Natural killer cell treated with Interleukin-12 subunit alpha and Interleukin-12 subunit beta and Interleukin-15 and Interleukin-18, amount 100 ng/mL, for 72 hours (primary cell): Measurements from ENCODE around the gene MEOX1. TPM values are rescaled to one million over a fixed set of nuclear protein-coding genes. Genes with fewer than 3 reads are reported as not detected.
"Not testable (repeated sequence)": the region's sequence is repeated elsewhere in the genome, so short reads cannot be mapped to it uniquely, and the experiment has no call there.

Experiments used
- ATAC-seq, 2 donors: fragments of 150-1000 bp; cut with Tn5 transposase in 1 of 2; sonication (Bioruptor Pico), chemical (Tn5 transposase) in 1 of 2; 2 replicates each; pipeline ENCODE4 v1.10.0; 2021
- DNase-seq: peaks from one replicate; pipeline ENCODE4 v3.0.0; 2022; ENCODE audit warnings: low spot score
- H3K27ac Mint-ChIP-seq, 2 donors: 1 replicate in 1 of 2; 2 replicates in 1 of 2; pipeline ENCODE4 v1.8.0; 2022; ENCODE audit warnings: mixed read lengths in 2 of 2, mild to moderate bottlenecking in 1 of 2, moderate library complexity in 1 of 2
- H3K27me3 Mint-ChIP-seq, 2 donors: 1 replicate in 1 of 2; 2 replicates in 1 of 2; pipeline ENCODE4 v1.8.0; 2022; ENCODE audit warnings: mixed read lengths in 2 of 2
- H3K36me3 Mint-ChIP-seq: one replicate; pipeline ENCODE4 v1.8.0; 2022; ENCODE audit warnings: mixed read lengths
- H3K4me1 Mint-ChIP-seq, 2 donors: 1 replicate in 1 of 2; 2 replicates in 1 of 2; pipeline ENCODE4 v1.8.0; 2022; ENCODE audit warnings: low read depth in 2 of 2, mixed read lengths in 2 of 2, mild to moderate bottlenecking in 1 of 2
- H3K4me3 Mint-ChIP-seq: one replicate; pipeline ENCODE4 v1.8.0; 2022; ENCODE audit warnings: mixed read lengths
- H3K9me3 Mint-ChIP-seq: 2 replicates; pipeline ENCODE4 v1.8.0; 2022; ENCODE audit warnings: mixed read lengths
- total RNA-seq, 2 donors: library from RNA; stranded (reverse); gene quantifications; one replicate each; pipeline ENCODE4 v1.2.3, GENCODE V29; 2022

Gene MEOX1
- total RNA-seq, 2 donors from 2014 or later = not detected

- Mint-ChIP-seq H3K4me1 (no peaks in the 10 kb centered on the region), H3K36me3 (no peaks in the 10 kb centered on the region), H3K27ac (no peak overlapping the region), H3K4me3 (no peak overlapping the region), H3K9me3 (no peaks in the 10 kb centered on the region), H3K27me3 (peaks cover 3 to 5% of the 10 kb centered on the region in 2 donors)
- DNase-seq = no peak
- no peak for ATAC-seq
Observed at GRCh38 chr17:43615330-43616028, 46.2 kb downstream of the MEOX1 start.

DNA sequence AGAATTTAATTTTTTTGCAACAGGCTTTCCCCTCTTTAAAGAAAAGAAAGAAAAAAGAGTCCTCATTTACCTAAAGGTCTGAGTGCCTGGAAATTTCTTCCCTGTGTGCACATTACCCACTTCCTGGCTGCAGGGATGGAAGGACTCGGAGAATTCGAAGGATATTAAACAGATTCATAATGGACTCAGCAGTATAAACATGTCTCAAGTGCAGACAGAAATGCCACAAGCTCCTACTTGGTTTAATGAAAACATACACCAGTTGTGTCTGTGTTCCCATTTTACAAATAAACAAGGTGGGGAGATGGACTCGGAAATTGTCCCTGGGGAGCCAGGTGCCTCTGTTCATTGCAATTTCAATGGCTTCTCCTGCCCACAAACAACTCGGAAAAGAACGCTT lies 47.2 kb downstream of the MEOX1 start:
- ATAC-seq (no peak), DNase-seq (no peak)
- Mint-ChIP-seq H3K4me3 (no peak overlapping the region), H3K4me1 (peaks cover 0 to under 1% of the 10 kb centered on the region in 2 donors), H3K9me3 (no peaks in the 10 kb centered on the region), H3K27ac (no peak overlapping the region), H3K36me3 (no peaks in the 10 kb centered on the region), H3K27me3 (peaks cover 4 to 5% of the 10 kb centered on the region in 2 donors)

DNA sequence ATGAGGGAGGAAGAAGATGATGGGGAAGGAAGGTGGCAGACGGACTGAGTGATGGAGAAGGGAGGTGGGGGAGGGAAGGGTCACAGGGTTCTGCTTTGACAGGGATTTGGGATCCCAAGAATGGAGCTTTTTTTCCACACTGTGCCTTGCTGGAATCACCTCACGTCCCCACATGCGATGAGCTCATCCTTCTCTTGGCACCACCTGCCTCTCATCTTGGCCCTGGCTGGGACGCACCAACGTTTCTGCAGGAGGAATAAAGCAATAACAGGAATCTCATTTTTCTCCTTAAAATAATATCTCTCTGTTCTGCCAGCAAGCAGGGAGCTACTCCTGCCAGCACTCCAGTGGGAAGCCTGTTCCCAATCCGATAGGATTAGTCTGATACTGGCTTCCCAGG lies 47.8 kb downstream of the MEOX1 start:
- no peaks in the 10 kb centered on the region for H3K36me3 Mint-ChIP-seq
- H3K9me3 Mint-ChIP-seq = no peaks in the 10 kb centered on the region
- DNase-seq (no peak), ATAC-seq (no peak)
- no peak overlapping the region for H3K27ac Mint-ChIP-seq
- H3K4me3 Mint-ChIP-seq = no peak overlapping the region
- peaks cover 0 to 2% of the 10 kb centered on the region in 2 donors for H3K4me1 Mint-ChIP-seq
- peaks cover 5 to 6% of the 10 kb centered on the region in 2 donors for H3K27me3 Mint-ChIP-seq

- Mint-ChIP-seq H3K4me1 (peaks cover 0 to 2% of the 10 kb centered on the region in 2 donors), H3K36me3 (no peaks in the 10 kb centered on the region), H3K27ac (no peak overlapping the region), H3K27me3 (peaks cover 5 to 6% of the 10 kb centered on the region in 2 donors), H3K9me3 (no peaks in the 10 kb centered on the region), H3K4me3 (no peak overlapping the region)
- DNase-seq (no peak), ATAC-seq (no peak)
Observed at GRCh38 chr17:43612515-43612914, 49.2 kb downstream of the MEOX1 start.

DNA sequence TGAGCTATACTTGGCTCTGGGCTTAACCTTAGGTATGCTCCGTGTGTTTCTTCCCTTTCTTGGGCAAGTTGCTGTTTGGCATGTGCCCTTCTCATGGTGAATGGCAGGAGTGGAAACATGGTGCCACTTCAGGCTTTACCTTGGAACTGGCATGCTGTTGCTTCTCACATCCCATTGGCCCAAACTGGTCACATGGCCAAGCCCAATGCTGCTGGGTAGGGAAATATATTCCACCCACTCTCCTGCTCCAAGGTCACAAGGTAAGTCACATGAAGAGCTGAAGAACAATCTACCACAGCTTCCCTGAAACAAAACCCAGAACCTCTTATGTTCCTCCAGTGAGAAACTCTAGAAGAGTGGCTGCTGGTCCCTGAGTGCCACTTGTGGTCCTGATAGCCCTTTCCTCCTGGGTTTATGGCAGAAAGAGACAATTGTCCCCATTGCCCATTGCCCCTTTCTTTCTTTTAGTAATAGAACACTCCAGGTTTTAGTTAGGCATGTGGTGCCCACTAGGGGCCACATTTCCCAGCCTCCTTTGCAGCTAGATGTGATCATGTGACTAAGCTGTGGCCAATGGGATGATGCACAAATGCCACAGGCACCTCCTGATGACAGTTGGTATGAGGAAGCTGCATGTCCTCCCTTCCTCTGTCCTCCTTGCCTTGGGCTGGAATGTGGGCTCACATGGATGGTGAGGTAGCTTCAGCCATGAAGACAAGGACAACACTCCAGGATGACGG lies 50.3 kb downstream of the MEOX1 start:
- DNase-seq (no peak), ATAC-seq (no peak)
- no peaks in the 10 kb centered on the region for H3K36me3 Mint-ChIP-seq
- H3K4me3 Mint-ChIP-seq = no peak overlapping the region
- H3K27me3 Mint-ChIP-seq = peaks cover 5 to 6% of the 10 kb centered on the region in 2 donors
- H3K27ac Mint-ChIP-seq = no peak overlapping the region
- H3K4me1 Mint-ChIP-seq = peaks cover 0 to 2% of the 10 kb centered on the region in 2 donors
- no peaks in the 10 kb centered on the region for H3K9me3 Mint-ChIP-seq

GRCh38 chr17:43609613-43610385 lies 51.9 kb downstream of the MEOX1 start:
- Mint-ChIP-seq H3K27me3 (peaks cover 5 to 8% of the 10 kb centered on the region in 2 donors), H3K4me3 (no peak overlapping the region), H3K36me3 (no peaks in the 10 kb centered on the region), H3K4me1 (peaks cover 0 to 2% of the 10 kb centered on the region in 2 donors), H3K9me3 (no peaks in the 10 kb centered on the region), H3K27ac (no peak overlapping the region)
- ATAC-seq (no peak), DNase-seq (no peak)

DNA sequence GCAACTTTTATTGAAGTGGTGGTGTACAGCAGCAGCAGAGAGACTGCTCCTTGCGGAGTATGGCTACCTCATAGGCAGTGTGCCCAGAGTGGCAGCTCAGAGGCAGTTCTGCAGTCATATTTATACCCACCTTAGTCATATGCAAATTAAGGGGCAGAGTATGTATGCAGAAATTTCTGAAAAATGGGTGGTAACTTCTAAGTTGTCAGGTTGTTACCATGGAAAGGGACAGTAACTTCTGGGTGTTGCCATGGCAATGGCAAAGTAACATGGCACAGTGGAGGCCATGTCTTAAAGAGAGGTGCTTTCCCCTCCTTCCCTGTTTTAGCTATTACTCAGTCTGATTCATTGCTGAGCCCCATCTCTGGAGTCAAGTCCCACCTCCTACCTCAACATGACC lies 53.4 kb downstream of the MEOX1 start:
- H3K9me3 Mint-ChIP-seq = no peaks in the 10 kb centered on the region
- H3K4me3 Mint-ChIP-seq = no peak overlapping the region
- DNase-seq = no peak
- ATAC-seq = peak; percentile 84 to 91
- H3K4me1 Mint-ChIP-seq = peaks cover 0 to 2% of the 10 kb centered on the region in 2 donors
- peaks cover 5 to 8% of the 10 kb centered on the region in 2 donors for H3K27me3 Mint-ChIP-seq
- H3K36me3 Mint-ChIP-seq = no peaks in the 10 kb centered on the region
- no peak overlapping the region for H3K27ac Mint-ChIP-seq

- H3K27me3 Mint-ChIP-seq = peaks cover 6 to 7% of the 10 kb centered on the region in 2 donors
- H3K4me3 Mint-ChIP-seq = no peak overlapping the region
- H3K36me3 Mint-ChIP-seq = no peaks in the 10 kb centered on the region
- peaks cover 0 to 2% of the 10 kb centered on the region in 2 donors for H3K4me1 Mint-ChIP-seq
- no peaks in the 10 kb centered on the region for H3K9me3 Mint-ChIP-seq
- no peak for DNase-seq
- H3K27ac Mint-ChIP-seq = no peak overlapping the region
- no peak for ATAC-seq
Observed at GRCh38 chr17:43604549-43604948, 57.2 kb downstream of the MEOX1 start.

DNA sequence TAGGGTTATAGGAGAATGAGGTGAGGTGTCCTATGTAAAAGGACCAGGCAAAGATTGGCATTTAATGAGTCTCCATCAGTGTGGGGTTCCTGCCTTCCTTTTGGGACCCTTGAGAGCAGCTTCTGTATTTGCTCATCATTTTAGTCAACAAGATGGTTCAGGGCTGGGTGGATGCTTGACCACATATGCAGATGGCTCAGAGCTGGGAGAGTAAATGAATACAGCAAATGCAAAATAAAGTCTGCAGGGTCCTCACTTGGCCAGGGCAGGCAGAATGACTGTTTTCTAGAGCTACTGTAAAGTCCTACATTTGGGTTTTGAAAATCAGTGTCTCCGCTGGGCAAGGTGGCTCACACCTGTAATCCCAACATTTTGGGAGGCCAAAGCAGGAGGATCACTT lies 58.4 kb downstream of the MEOX1 start:
- no peak overlapping the region for H3K4me3 Mint-ChIP-seq
- ATAC-seq (no peak), DNase-seq (no peak)
- no peaks in the 10 kb centered on the region for H3K4me1 Mint-ChIP-seq
- no peaks in the 10 kb centered on the region for H3K36me3 Mint-ChIP-seq
- H3K9me3 Mint-ChIP-seq = no peaks in the 10 kb centered on the region
- no peak overlapping the region for H3K27ac Mint-ChIP-seq
- peaks cover 4 to 7% of the 10 kb centered on the region in 2 donors for H3K27me3 Mint-ChIP-seq

GRCh38 chr17:43602556-43602955 lies 59.2 kb downstream of the MEOX1 start:
- not testable (repeated sequence) for H3K4me1 Mint-ChIP-seq, H3K36me3 Mint-ChIP-seq, DNase-seq, H3K27ac Mint-ChIP-seq, ATAC-seq, H3K27me3 Mint-ChIP-seq, H3K4me3 Mint-ChIP-seq, H3K9me3 Mint-ChIP-seq

DNA sequence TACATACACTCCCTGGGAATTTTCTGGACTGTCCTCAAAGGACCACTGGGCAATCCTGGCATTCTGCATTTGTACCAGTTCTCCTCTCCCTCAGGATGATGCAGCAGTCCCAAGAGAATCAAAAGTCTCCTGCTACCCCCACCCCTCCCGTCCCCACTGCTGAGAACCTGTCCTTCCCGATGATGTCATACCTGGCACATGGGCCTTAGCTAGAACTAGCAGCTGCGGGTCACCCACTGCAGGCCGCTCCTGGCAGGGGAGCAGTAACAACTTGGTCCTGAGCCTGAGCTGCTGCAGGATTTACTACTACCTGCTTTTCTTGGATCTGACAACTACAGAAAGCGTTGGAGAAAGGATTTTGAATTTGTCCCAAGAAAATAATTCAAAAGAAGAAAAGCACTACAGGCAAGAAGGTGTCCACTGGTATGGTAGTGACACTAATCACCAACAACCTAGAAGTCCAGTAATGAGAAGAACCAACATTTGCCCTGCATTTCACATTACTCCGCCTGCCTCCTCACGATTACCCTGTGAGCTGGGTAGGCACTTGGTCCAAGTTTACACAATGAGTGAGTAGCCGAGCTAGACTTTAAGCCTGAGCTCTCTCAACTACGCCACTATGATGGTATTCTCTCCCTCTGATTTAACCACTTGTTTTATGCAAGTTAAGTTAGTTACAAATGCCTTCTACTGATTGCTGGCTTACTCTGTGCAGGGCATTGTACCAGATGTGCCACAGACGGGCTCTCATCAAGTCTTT lies 60.3 kb downstream of the MEOX1 start:
- Mint-ChIP-seq H3K9me3 (no peaks in the 10 kb centered on the region), H3K4me3 (no peak overlapping the region), H3K36me3 (no peaks in the 10 kb centered on the region), H3K27ac (no peak overlapping the region), H3K27me3 (peaks cover 4 to 7% of the 10 kb centered on the region in 2 donors), H3K4me1 (no peaks in the 10 kb centered on the region)
- ATAC-seq (peak in 1 of 2 donors; percentile 32), DNase-seq (no peak)

DNA sequence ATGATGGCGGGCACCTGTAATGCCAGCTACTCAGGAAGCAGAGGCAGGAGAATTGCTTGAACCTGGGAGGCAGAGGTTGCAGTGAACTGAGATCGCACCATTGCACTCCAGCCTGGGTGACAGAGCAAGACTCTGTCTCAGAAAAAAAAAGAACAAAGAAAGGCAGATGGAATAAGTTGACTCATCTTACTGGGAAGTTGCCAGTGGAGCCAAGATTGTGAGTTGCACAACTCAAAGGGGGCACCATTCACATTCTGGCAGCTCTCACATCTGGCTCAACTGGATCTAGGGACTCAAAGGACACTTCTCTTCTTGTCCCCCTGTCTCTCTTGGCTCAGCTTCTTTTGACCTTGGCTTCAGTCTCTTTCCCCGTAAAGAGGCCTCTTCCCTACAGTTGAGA lies 61.9 kb downstream of the MEOX1 start:
- Mint-ChIP-seq H3K4me3 (no peak overlapping the region), H3K4me1 (no peaks in the 10 kb centered on the region), H3K27ac (no peak overlapping the region), H3K27me3 (peaks cover 6 to 7% of the 10 kb centered on the region in 2 donors), H3K9me3 (no peaks in the 10 kb centered on the region), H3K36me3 (no peaks in the 10 kb centered on the region)
- DNase-seq (no peak), ATAC-seq (no peak)

DNA sequence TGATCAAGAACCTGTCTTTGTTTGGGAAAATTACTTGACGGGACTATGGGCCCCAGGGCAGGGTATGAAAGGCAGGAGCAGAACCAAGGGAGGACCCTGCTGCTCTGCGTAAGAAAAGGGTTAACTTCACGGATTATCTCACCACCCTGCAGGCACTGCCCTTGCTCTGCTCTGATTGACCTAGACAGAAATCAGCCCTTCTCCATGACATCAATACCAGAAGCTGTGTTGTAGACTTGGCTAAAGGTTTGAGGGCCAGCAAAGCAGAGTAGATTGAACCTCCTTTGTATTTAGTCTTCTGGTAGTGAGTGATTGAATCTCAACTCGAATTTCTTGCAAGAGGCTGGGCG lies 62.7 kb downstream of the MEOX1 start:
- Mint-ChIP-seq H3K36me3 (no peaks in the 10 kb centered on the region), H3K4me3 (no peak overlapping the region), H3K27me3 (peaks cover 5 to 7% of the 10 kb centered on the region in 2 donors), H3K27ac (no peak overlapping the region), H3K4me1 (no peaks in the 10 kb centered on the region), H3K9me3 (no peaks in the 10 kb centered on the region)
- DNase-seq = no peak
- ATAC-seq = no peak
